GM21526 (cell line): ENCODE measurements around the gene PLA2G12A.

Source experiments
- ATAC-seq: cut with Tn5 transposase; IDR thresholded peaks from one replicate; pipeline ENCODE4 v1.9.1; 2021; ENCODE audit warnings: moderate library complexity; ENCODE audit not compliant: unreplicated experiment, low FRiP score

Gene PLA2G12A

GRCh38 chr4:109729117-109729717, 653 bp downstream of the PLA2G12A start:
- no peak for ATAC-seq

GRCh38 chr4:109728385-109728784, 1.5 kb downstream of the PLA2G12A start:
- no peak for ATAC-seq

GRCh38 chr4:109723110-109723509, 6.8 kb downstream of the PLA2G12A start:
- no peak for ATAC-seq

- no peak for ATAC-seq
These were observed 7.5 kb downstream of the PLA2G12A start for GRCh38 chr4:109722357-109722756.

- ATAC-seq = no peak
These were observed 8.8 kb downstream of the PLA2G12A start for GRCh38 chr4:109721033-109721432.

GRCh38 chr4:109719604-109720003, 10.3 kb downstream of the PLA2G12A start:
- no peak for ATAC-seq

GRCh38 chr4:109718759-109719158, 11.1 kb downstream of the PLA2G12A start:
- no peak for ATAC-seq

GRCh38 chr4:109713500-109713899, 16.4 kb downstream of the PLA2G12A start:
- ATAC-seq = no peak

- ATAC-seq = peak; percentile 80
These were observed 20.9 kb downstream of the PLA2G12A start for GRCh38 chr4:109708990-109709389.

GRCh38 chr4:109708435-109708834, 21.4 kb downstream of the PLA2G12A start:
- ATAC-seq = no peak

GRCh38 chr4:109703664-109704361, 26.1 kb downstream of the PLA2G12A start:
- no peak for ATAC-seq

- ATAC-seq = peak; percentile 81
These were observed 26.8 kb downstream of the PLA2G12A start, which contains the start of gene CASP6 for GRCh38 chr4:109702950-109703663. TSS of gene CASP6 (minus strand) at chr4:109703445. CDS start at chr4:109703395, 50 bp downstream.

GRCh38 chr4:109701566-109702410, 28.1 kb downstream of the PLA2G12A start:
- no peak for ATAC-seq

- ATAC-seq = no peak
These were observed 30.2 kb downstream of the PLA2G12A start for GRCh38 chr4:109699553-109700225.

GRCh38 chr4:109698656-109699055, 31.2 kb downstream of the PLA2G12A start:
- no peak for ATAC-seq

GRCh38 chr4:109691411-109691920, 38.4 kb downstream of the PLA2G12A start:
- ATAC-seq = no peak

- ATAC-seq = no peak
These were observed 39.0 kb downstream of the PLA2G12A start for GRCh38 chr4:109690690-109691410.

GRCh38 chr4:109684727-109685126, 45.1 kb downstream of the PLA2G12A start:
- ATAC-seq = no peak

- ATAC-seq = no peak
These were observed 46.1 kb downstream of the PLA2G12A start for GRCh38 chr4:109683621-109684253.
